Activated T-helper 1 cell treated with anti-CD3 and anti-CD28 coated beads, Interleukin-12 subunit alpha, Interleukin-12 subunit beta, Interleukin-2, Interleukin-4 antibody, amounts not matched to agents 30 ng/mL and 10 ng/mL and 1 ng/mL, durations not matched to agents 14 hours and 24 hours and 36 hours (primary cell): ENCODE results near the gene ALOX12B. TPM values are rescaled to one million over a fixed set of nuclear protein-coding genes. Genes with fewer than 3 reads are reported as not detected.

ENCODE experiments used
- DNase-seq: peaks from one replicate; pipeline ENCODE4 v3.0.0; 2021; ENCODE audit warnings: low spot score
- H3K27ac Mint-ChIP-seq: one replicate; pipeline ENCODE4 v1.8.0; 2021; ENCODE audit warnings: mild to moderate bottlenecking, mixed read lengths
- H3K27me3 Mint-ChIP-seq: one replicate; pipeline ENCODE4 v1.8.0; 2022; ENCODE audit warnings: mild to moderate bottlenecking, moderate library complexity, mixed read lengths; ENCODE audit not compliant: insufficient read depth
- H3K36me3 Mint-ChIP-seq: one replicate; pipeline ENCODE4 v1.8.0; 2021; ENCODE audit warnings: low read depth, mixed read lengths
- H3K4me1 Mint-ChIP-seq: one replicate; pipeline ENCODE4 v1.8.0; 2021; ENCODE audit warnings: low read depth, mixed read lengths
- H3K4me3 Mint-ChIP-seq: one replicate; pipeline ENCODE4 v1.8.0; 2021; ENCODE audit warnings: mild to moderate bottlenecking, moderate library complexity, mixed read lengths
- H3K9me3 Mint-ChIP-seq: one replicate; pipeline ENCODE4 v1.8.0; 2021; ENCODE audit warnings: mixed read lengths
- intact Hi-C: fragments of 100-400 bp; cut with micrococcal nuclease; formaldehyde crosslinking; loops from one replicate; pipeline ENCODE4 v1.15.1; 2024
- total RNA-seq: library from RNA; stranded (reverse); gene quantifications from 2 replicates; pipeline ENCODE4 v1.2.3, GENCODE V29; 2022

Gene ALOX12B
- total RNA-seq = 0.51 and 0.78 TPM in 2 replicates

DNA sequence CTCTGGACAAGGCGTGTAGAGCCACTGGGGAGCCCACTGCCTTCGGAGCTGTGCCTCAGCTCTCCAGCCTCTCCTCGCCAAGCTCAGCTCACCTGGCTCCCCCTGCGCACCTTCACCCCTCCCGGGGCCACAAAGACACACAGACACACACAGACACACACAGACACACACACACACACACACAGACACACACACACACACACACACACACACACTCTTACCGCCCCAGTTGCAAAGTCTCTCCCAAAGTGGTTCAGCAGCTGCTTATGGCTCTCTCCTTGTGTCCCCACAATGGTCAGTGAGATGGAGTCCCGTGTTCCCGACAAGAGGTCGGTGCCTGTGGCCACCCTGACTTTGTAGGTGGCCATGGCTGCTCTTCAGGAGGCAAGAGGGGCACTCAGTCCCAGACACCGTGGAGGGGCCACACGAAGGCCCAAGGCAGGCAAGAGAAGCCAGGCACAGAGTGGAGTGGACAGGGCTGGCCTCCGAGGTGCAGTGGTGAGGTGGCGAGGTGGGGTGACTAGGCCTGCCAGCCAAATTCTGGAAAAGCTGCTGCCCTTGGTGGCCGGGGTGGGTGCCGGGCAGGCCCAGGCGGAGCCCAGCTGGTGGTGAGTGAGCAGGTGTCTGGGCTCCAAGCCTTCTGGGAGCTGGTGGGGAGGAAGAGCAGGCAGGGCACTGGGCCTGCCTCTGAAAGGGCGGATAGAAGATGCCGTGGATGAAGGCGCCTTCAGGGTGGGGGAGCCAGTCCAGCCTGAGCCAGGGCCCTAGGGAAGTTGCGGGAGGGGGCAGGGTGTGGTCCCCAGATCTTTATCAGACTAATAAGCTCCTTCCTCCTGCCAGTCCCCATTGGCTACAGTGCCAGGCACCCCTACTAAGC lies at the start of gene ALOX12B:
TSS of gene ALOX12B (minus strand) at position 642 of the 877 bp plus-strand sequence. CDS start at position 368, 274 bp downstream.
- Mint-ChIP-seq H3K9me3 (no peaks in the 10 kb centered on the region), H3K36me3 (no peaks in the 10 kb centered on the region), H3K4me1 (no peaks in the 10 kb centered on the region), H3K4me3 (no peak within 1 kb of the TSS), H3K27ac (no peak within 1 kb of the TSS), H3K27me3 (peaks cover 20% of the 10 kb centered on the region)
- no peak for DNase-seq
- intact Hi-C loops = no loop called here

DNA sequence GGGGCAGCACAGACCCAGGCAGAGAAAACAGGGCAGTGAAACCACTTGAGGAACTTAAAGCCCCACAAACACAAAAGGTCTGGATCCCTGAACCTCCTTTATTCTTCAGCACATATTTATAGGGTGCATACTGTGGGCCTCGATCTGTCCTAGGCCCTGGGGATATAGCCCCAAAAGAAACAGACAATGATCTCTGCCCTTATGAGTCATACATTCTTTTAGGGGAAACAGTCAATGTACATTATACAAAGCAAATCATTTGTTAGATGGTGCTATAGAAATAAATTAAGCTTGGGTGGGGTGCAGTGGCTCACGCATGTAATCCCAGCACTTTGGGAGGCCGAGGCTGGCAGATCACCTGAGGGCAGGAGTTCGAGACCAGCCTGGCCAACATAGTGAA lies 46.4 kb upstream of the ALOX12B start:
- intact Hi-C loops = loop anchor here (10.0 kb wide), 1 partner anchor 301 kb away; the partner anchor contains the start of gene NDEL1
- H3K4me1 Mint-ChIP-seq = peaks cover 5% of the 10 kb centered on the region
- no peak overlapping the region for H3K27ac Mint-ChIP-seq
- H3K4me3 Mint-ChIP-seq = no peak overlapping the region
- DNase-seq = no peak
- H3K36me3 Mint-ChIP-seq = no peaks in the 10 kb centered on the region
- H3K27me3 Mint-ChIP-seq = peaks cover 20% of the 10 kb centered on the region
- H3K9me3 Mint-ChIP-seq = no peaks in the 10 kb centered on the region

- Mint-ChIP-seq H3K4me1 (peaks cover 5% of the 10 kb centered on the region), H3K27me3 (peaks cover 20% of the 10 kb centered on the region), H3K9me3 (no peaks in the 10 kb centered on the region), H3K36me3 (no peaks in the 10 kb centered on the region), H3K4me3 (no peak overlapping the region), H3K27ac (no peak overlapping the region)
- intact Hi-C loops = loop anchor here (10.0 kb wide), 1 partner anchor 301 kb away; the partner anchor contains the start of gene NDEL1
- DNase-seq = no peak
Measured at GRCh38 chr17:8133399-8133798, 45.9 kb upstream of the ALOX12B start.

- intact Hi-C loops = loop anchor here (10.0 kb wide), 1 partner anchor 303 kb away; the partner anchor contains the start of gene NDEL1
- Mint-ChIP-seq H3K4me3 (no peak overlapping the region), H3K4me1 (peaks cover 10% of the 10 kb centered on the region), H3K9me3 (no peaks in the 10 kb centered on the region), H3K27ac (no peak overlapping the region), H3K27me3 (peaks cover 27% of the 10 kb centered on the region), H3K36me3 (no peaks in the 10 kb centered on the region)
- no peak for DNase-seq
Measured at GRCh38 chr17:8131844-8132441, 44.4 kb upstream of the ALOX12B start.

DNA sequence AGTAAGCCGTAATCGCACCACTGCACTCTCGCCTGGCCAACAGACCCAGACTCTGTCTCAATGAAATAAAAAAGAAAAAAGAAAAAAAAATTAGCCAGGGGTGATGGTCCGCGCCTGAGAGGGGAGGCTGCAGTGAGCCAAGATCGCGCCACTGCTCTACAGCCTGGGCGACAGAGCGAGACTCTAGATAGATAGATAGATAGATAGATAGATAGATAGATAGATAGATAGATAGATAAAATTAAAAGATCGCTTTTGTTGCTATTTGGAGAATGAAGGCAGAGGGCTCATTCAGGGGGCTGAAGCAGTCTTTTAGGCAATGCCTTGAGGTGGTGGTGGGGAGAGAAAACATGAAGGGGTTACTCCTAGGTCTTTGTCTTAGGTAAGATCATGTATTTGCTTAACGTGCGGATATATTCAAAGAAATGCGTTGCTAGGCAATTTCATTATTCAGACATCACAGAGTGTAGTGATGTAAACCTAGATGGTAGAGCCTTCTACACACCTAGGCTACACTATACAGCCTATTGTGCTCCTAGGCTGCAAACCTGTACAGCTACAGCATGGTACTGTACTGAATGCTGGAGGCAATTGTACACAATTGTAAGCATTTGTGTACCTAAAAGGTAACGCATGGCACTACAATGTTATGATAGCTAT lies 40.7 kb upstream of the ALOX12B start:
- intact Hi-C loops = loop anchor here (10.0 kb wide), 1 partner anchor 617 kb away; the partner anchor contains the start of gene CCDC42
- no peak overlapping the region for H3K4me3 Mint-ChIP-seq
- H3K4me1 Mint-ChIP-seq = peaks cover 42% of the 10 kb centered on the region

DNA sequence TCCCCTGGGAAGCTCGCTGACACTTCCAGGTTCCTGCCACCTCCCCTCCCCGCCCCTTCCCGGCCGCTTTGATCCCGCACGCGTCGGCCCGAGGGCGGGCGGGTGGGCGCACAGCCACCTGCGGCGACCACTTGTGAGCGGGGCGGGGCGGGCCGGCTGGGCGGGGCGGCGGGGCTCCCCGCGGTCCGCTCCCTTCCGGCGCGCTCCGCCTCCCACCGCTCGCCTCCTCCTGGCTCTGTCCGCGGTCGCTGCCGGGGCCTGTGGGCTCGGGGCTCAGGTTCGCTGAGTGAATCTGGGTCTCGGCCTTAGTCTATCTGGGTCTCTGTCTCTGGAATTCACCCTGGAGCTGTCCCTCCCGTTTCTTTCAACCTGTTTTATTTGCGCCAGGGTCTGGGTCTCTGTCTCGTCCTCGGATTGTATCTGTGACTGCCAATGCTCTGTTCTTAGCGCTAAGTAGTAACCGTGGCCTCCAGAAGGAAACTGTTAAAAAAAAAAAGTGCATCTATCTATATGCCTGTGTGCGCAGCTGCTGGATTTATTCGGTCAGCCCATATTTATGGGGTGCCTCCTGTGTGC lies 39.1 kb upstream of the ALOX12B start:
- peak; percentile 47 for DNase-seq
- H3K4me1 Mint-ChIP-seq = peaks cover 40% of the 10 kb centered on the region
- peak overlapping the region; percentile 97 for H3K27ac Mint-ChIP-seq
- intact Hi-C loops = loop anchor here (1.0 to 10.0 kb wide), 4 partner anchors 12 to 618 kb away; partner anchors contain the start of gene CCDC42
- H3K9me3 Mint-ChIP-seq = no peaks in the 10 kb centered on the region
- H3K4me3 Mint-ChIP-seq = peak overlapping the region; percentile 91
- H3K27me3 Mint-ChIP-seq = peaks cover 51% of the 10 kb centered on the region
- H3K36me3 Mint-ChIP-seq = peaks cover 5% of the 10 kb centered on the region

More for the DNA sequence above, 40.7 kb upstream of the ALOX12B start:
- no peak for DNase-seq
- Mint-ChIP-seq H3K9me3 (no peaks in the 10 kb centered on the region), H3K27me3 (peaks cover 44% of the 10 kb centered on the region), H3K27ac (no peak overlapping the region), H3K36me3 (peaks cover 3% of the 10 kb centered on the region)

DNA sequence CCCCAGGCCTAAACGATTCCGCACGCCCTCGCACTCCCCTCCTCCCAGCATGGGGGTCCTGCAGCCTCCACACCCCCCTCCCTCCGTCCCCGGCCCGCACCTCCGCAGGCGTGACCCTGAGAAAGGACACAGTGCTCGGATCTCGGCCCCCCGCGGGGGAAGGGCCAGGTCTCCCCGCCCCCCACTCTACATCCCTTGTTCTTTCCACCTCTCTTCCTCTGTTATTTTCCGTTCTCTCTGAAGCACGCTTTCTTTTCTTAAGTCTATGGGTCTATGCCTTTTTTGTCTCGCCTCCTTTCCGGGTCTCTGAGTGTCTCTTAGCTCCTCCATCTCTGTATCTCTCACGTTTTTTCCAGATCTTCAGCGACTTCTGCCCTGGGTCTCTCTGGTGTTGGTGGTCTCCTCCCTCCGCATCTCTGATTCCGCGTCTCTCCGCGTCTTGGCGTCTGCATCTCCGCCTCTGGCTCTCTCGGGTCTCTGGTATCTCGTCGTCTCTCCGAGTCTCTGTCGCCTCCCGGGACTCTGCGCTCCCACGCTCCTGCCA lies 38.5 kb upstream of the ALOX12B start:
- Mint-ChIP-seq H3K36me3 (peaks cover 5% of the 10 kb centered on the region), H3K9me3 (no peaks in the 10 kb centered on the region), H3K27ac (peak overlapping the region; percentile 97), H3K4me1 (peaks cover 42% of the 10 kb centered on the region), H3K27me3 (peaks cover 49% of the 10 kb centered on the region), H3K4me3 (peak overlapping the region; percentile 91)
- DNase-seq = no peak
- intact Hi-C loops = loop anchor here (1.0 to 10.0 kb wide), 7 partner anchors 12 to 619 kb away; partner anchors contain the start of gene CCDC42

- H3K27ac Mint-ChIP-seq = peak overlapping the region; percentile 97
- peaks cover 52% of the 10 kb centered on the region for H3K27me3 Mint-ChIP-seq
- intact Hi-C loops = loop anchor here (1.0 to 10.0 kb wide), 4 partner anchors 48 to 619 kb away; partner anchors contain the start of gene CCDC42
- no peaks in the 10 kb centered on the region for H3K9me3 Mint-ChIP-seq
- peak; percentile 79 for DNase-seq
- peaks cover 5% of the 10 kb centered on the region for H3K36me3 Mint-ChIP-seq
- H3K4me3 Mint-ChIP-seq = peak overlapping the region; percentile 91
- peaks cover 49% of the 10 kb centered on the region for H3K4me1 Mint-ChIP-seq
Measured at GRCh38 chr17:8125154-8125946, 37.8 kb upstream of the ALOX12B start.

- no peaks in the 10 kb centered on the region for H3K9me3 Mint-ChIP-seq
- peak overlapping the region; percentile 97 for H3K27ac Mint-ChIP-seq
- H3K4me3 Mint-ChIP-seq = peak overlapping the region; percentile 91
- intact Hi-C loops = loop anchor here (1.0 to 10.0 kb wide), 5 partner anchors 49 to 620 kb away; partner anchors contain the start of gene CCDC42
- DNase-seq = no peak
- peaks cover 5% of the 10 kb centered on the region for H3K36me3 Mint-ChIP-seq
- H3K27me3 Mint-ChIP-seq = peaks cover 47% of the 10 kb centered on the region
- H3K4me1 Mint-ChIP-seq = peaks cover 57% of the 10 kb centered on the region
Measured at GRCh38 chr17:8124350-8125153, 37.0 kb upstream of the ALOX12B start.

DNA sequence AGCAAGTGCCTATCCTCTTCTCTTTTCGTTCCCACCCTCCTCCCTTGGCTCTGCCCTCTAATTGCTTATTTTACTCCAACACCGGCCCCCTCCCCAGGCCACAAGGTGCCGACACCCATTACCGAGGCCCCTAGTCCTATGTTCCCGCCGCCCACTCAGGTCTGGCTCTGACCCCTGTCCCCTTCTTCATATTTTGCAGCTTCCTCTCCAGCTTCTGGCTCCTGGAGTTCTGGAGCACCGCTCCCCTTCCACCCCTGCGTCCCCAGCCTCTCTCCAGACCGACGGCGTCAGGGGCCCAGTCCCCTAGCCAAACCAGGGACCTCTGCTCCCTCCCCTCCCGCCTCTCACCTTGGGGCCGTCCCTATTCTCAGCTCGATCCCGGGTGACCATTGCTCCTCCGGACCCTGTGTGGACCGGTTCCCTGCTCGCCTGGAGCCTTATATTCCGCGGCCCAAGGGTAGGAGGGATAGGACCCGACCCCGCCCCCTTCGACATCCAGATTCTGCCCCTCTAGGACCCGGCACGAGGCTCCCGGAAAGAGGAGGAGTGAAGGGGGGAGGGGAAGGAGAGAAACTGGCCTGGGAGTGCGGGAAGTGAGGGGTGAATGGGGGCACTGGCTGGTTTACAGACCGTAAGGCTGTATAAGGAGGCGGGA lies 36.3 kb upstream of the ALOX12B start, which contains the start of gene HES7:
TSS of gene HES7 (minus strand) at position 412 of the 655 bp plus-strand sequence. CDS start at position 390, 22 bp downstream.
- DNase-seq = no peak
- Mint-ChIP-seq H3K27me3 (peaks cover 50% of the 10 kb centered on the region), H3K4me1 (peaks cover 63% of the 10 kb centered on the region), H3K4me3 (peak within 1 kb of the TSS; percentile 91), H3K9me3 (no peaks in the 10 kb centered on the region), H3K36me3 (peaks cover 5% of the 10 kb centered on the region), H3K27ac (peak within 1 kb of the TSS; percentile 97)
- intact Hi-C loops = loop anchor here (2.0 to 10.0 kb wide), 3 partner anchors 177 to 621 kb away; partner anchors contain the start of gene CCDC42
